ENCODE data around the gene EXOC6B. TPM values are rescaled to one million over a fixed set of nuclear protein-coding genes. Genes with fewer than 3 reads are reported as not detected.
A peak's percentile ranks its signal among the peaks of the same experiment; 100 is the strongest.

Gene EXOC6B
- total RNA-seq, 1 donor, result 24.6 TPM

DNA sequence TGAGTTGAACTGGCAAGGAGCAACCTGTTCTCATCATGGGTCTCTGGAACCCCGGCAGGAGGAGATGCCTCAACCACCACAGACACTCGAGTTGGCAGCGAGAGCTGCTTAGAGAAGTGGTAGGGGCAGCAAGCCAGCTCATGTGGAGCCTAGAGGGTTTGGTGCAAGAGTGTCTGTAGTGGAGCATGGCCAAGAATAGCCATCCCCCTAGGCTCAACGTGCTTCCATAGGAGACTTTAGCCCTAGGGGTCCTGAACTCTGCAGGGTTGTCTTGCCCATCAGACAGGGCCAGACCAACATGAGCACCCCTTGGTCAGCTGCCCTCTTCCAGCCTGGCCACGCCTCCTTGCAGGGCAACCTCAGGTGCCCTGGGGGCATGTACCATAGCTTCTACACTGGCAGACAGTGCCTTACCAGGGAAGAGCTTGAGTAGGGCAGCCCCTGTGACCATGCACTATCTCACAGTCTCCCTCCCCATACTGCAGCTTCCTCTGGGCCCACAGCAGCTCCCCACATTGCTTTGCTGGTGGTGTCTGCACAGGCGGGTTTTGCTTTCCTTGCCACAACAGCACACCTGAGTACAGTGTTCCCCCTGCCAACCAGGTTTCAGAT is 187.1 kb downstream of the EXOC6B start:
- TF ChIP-seq, protein P1, sequence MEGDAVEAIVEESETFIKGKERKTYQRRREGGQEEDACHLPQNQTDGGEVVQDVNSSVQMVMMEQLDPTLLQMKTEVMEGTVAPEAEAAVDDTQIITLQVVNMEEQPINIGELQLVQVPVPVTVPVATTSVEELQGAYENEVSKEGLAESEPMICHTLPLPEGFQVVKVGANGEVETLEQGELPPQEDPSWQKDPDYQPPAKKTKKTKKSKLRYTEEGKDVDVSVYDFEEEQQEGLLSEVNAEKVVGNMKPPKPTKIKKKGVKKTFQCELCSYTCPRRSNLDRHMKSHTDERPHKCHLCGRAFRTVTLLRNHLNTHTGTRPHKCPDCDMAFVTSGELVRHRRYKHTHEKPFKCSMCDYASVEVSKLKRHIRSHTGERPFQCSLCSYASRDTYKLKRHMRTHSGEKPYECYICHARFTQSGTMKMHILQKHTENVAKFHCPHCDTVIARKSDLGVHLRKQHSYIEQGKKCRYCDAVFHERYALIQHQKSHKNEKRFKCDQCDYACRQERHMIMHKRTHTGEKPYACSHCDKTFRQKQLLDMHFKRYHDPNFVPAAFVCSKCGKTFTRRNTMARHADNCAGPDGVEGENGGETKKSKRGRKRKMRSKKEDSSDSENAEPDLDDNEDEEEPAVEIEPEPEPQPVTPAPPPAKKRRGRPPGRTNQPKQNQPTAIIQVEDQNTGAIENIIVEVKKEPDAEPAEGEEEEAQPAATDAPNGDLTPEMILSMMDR (IDR thresholded peaks at IDR 0.05; ENCODE audit: extremely low read depth, low read depth, low read length), result no peak

DNA sequence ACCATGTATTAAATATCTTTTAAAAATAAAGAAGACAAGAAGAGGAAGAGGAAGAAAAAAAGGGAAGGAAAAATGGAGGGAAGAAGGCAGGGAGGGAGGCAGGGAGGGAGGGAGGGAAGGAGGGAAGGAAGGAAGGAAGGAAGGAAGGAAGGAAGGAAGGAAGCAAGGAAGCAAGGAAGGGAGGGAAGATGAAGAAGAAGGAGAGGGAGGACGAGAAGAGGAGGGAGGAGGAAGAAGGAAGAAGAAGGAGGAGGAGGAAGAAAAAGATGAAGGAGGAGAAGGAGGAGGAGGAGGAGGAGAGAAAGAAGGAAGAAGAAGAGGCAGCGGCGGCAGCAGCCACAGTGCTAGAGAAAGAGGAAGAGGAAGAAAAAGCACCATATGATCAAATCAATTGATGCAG is 189.6 kb downstream of the EXOC6B start:
- Histone ChIP-seq H3K27ac (ENCODE audit: low read depth, low read length) (no peak overlapping the region), H3K79me2 (ENCODE audit: insufficient read depth, low read length) (no peaks in the 10 kb centered on the region), H3K4me1 (ENCODE audit: insufficient read depth, low read length) (no peaks in the 10 kb centered on the region), H3K9me3 (ENCODE audit: low read depth, low read length) (no peaks in the 10 kb centered on the region), H4K20me1 (ENCODE audit: insufficient read depth, low read length) (no peaks in the 10 kb centered on the region), H3K4me3 (ENCODE audit: insufficient read depth, low read length) (no peak overlapping the region), H2AFZ (ENCODE audit: low read length) (no peak overlapping the region), H3K36me3 (ENCODE audit: insufficient read depth, low read length) (no peaks in the 10 kb centered on the region), H3K4me2 (ENCODE audit: insufficient read depth, low read length) (no peak overlapping the region), H3K27me3 (ENCODE audit: insufficient read depth, low read length) (no peaks in the 10 kb centered on the region)
- no peak for DNase-seq (ENCODE audit: insufficient read length, low spot score, missing footprints)
- TF ChIP-seq, protein P1 (IDR thresholded peaks at IDR 0.05; ENCODE audit: extremely low read depth, low read depth, low read length), result no peak

More for the DNA sequence above, 187.1 kb downstream of the EXOC6B start:
- no peak overlapping the region for H3K27ac ChIP-seq (ENCODE audit: low read depth, low read length)
- no peaks in the 10 kb centered on the region for H3K4me1 ChIP-seq (ENCODE audit: insufficient read depth, low read length)
- H3K79me2 ChIP-seq (ENCODE audit: insufficient read depth, low read length), result no peaks in the 10 kb centered on the region
- H2AFZ ChIP-seq (ENCODE audit: low read length), result no peak overlapping the region
- no peak overlapping the region for H3K4me2 ChIP-seq (ENCODE audit: insufficient read depth, low read length)
- H3K36me3 ChIP-seq (ENCODE audit: insufficient read depth, low read length), result no peaks in the 10 kb centered on the region
- peaks cover 2% of the 10 kb centered on the region for H4K20me1 ChIP-seq (ENCODE audit: insufficient read depth, low read length)
- H3K4me3 ChIP-seq (ENCODE audit: insufficient read depth, low read length), result no peak overlapping the region
- no peak for DNase-seq (ENCODE audit: insufficient read length, low spot score, missing footprints)
- no peaks in the 10 kb centered on the region for H3K9me3 ChIP-seq (ENCODE audit: low read depth, low read length)
- H3K27me3 ChIP-seq (ENCODE audit: insufficient read depth, low read length), result no peaks in the 10 kb centered on the region

DNA sequence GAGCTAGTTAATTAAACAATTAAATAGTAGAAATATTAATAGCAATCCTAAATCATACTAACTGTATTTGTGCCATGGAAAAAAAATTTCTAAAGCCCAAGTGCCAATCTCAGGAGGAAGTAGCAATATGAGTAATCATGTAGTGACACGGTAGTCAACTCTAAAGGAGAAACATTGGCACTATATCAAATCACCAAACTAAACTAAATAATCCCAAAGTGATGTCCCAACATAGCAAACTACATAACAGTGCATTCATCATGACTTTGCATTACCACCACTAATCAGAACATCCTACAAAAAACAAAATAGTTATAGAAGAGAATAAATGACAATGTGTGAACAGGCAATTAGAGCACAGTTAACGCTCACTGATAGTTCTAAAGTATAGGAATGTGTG is 195.1 kb downstream of the EXOC6B start:
- Histone ChIP-seq H2AFZ (ENCODE audit: low read length) (no peak overlapping the region), H3K27me3 (ENCODE audit: insufficient read depth, low read length) (no peaks in the 10 kb centered on the region), H3K36me3 (ENCODE audit: insufficient read depth, low read length) (no peaks in the 10 kb centered on the region), H3K9me3 (ENCODE audit: low read depth, low read length) (no peaks in the 10 kb centered on the region), H3K79me2 (ENCODE audit: insufficient read depth, low read length) (no peaks in the 10 kb centered on the region), H3K4me2 (ENCODE audit: insufficient read depth, low read length) (no peak overlapping the region), H4K20me1 (ENCODE audit: insufficient read depth, low read length) (no peaks in the 10 kb centered on the region), H3K4me3 (ENCODE audit: insufficient read depth, low read length) (no peak overlapping the region), H3K4me1 (ENCODE audit: insufficient read depth, low read length) (no peaks in the 10 kb centered on the region), H3K27ac (ENCODE audit: low read depth, low read length) (no peak overlapping the region)
- TF ChIP-seq, protein P1 (IDR thresholded peaks at IDR 0.05; ENCODE audit: extremely low read depth, low read depth, low read length), result no peak
- DNase-seq (ENCODE audit: insufficient read length, low spot score, missing footprints), result peak; percentile 72

DNA sequence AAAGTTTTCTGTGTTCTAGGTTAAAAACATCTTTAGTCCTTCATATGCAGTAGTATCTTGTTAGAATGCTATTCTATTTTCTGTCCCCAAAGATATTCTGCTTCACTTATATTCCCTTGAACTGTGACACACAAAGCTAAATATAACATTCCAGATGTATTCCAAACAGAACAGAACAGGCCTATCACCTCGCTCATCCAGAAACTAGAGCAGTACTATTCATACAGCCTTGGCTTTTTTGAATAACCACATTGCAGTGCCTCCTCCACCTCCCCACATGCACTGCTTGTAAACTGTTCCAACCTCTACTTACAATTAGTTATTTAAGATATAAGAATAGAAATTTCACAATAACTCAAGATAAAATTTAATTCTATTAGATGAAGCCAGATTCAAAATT is 196.8 kb downstream of the EXOC6B start:
- Histone ChIP-seq H3K36me3 (ENCODE audit: insufficient read depth, low read length) (no peaks in the 10 kb centered on the region), H3K9me3 (ENCODE audit: low read depth, low read length) (no peaks in the 10 kb centered on the region), H3K4me2 (ENCODE audit: insufficient read depth, low read length) (no peak overlapping the region), H3K4me1 (ENCODE audit: insufficient read depth, low read length) (no peaks in the 10 kb centered on the region), H3K27ac (ENCODE audit: low read depth, low read length) (no peak overlapping the region), H3K4me3 (ENCODE audit: insufficient read depth, low read length) (no peak overlapping the region), H2AFZ (ENCODE audit: low read length) (no peak overlapping the region), H4K20me1 (ENCODE audit: insufficient read depth, low read length) (no peaks in the 10 kb centered on the region), H3K79me2 (ENCODE audit: insufficient read depth, low read length) (no peaks in the 10 kb centered on the region), H3K27me3 (ENCODE audit: insufficient read depth, low read length) (no peaks in the 10 kb centered on the region)
- TF ChIP-seq, protein P1 (IDR thresholded peaks at IDR 0.05; ENCODE audit: extremely low read depth, low read depth, low read length), result no peak
- no peak for DNase-seq (ENCODE audit: insufficient read length, low spot score, missing footprints)

Data from osteoblast (primary cell).